Lower leg skin (tissue), 4 donors: ENCODE results near the gene ECSCR. TPM values are rescaled to one million over a fixed set of nuclear protein-coding genes. Genes with fewer than 3 reads are reported as not detected.

ENCODE experiments used
- DNase-seq, 2 donors: peaks; one replicate each; pipeline ENCODE4 v3.0.0-alpha.2; 2019; ENCODE audit warnings: low spot score in 2 of 2
- H3K4me3 ChIP-seq: fragments of 200-600 bp; sonication (generic); 2 replicates; pipeline ENCODE4 v1.5.1; 2017; ENCODE audit warnings: mild to moderate bottlenecking, low read depth; ENCODE audit not compliant: poor library complexity, severe bottlenecking
- CTCF ChIP-seq, 3 donors: fragments of 450-650 bp; IDR thresholded peaks; one replicate each; pipeline ENCODE4 v1.5.1; 2016; ENCODE audit warnings: antibody characterized with exemption in 3 of 3, mild to moderate bottlenecking in 3 of 3, moderate library complexity in 2 of 3
- POLR2A ChIP-seq, 2 donors: fragments of 450-650 bp; IDR thresholded peaks; one replicate each; pipeline ENCODE4 v1.6.1; 2016 to 2017; ENCODE audit warnings: antibody characterized with exemption in 2 of 2, mild to moderate bottlenecking in 1 of 2, moderate library complexity in 1 of 2
- WGBS, 2 donors: methylation state at CpG; one replicate each; pipeline ENCODE4 v1.1.5; 2018; 5-methylcytosine and 5-hydroxymethylcytosine counted together
- intact Hi-C: fragments of 100-400 bp; cut with DNase I; formaldehyde crosslinking; loops from one replicate; pipeline ENCODE4 v1.15.0; 2023; ENCODE audit warnings: low total_unique reads
- total RNA-seq, 4 donors: library from RNA; depleted of rRNA; stranded (reverse); fragments of >200 nt; gene quantifications; one replicate each; pipeline ENCODE4 v1.1.0, GENCODE V29; 2016

The ECSCR gene
- total RNA-seq, 4 donors from 2014 or later = 1.4 to 15.0 (median 9.3) TPM

DNA sequence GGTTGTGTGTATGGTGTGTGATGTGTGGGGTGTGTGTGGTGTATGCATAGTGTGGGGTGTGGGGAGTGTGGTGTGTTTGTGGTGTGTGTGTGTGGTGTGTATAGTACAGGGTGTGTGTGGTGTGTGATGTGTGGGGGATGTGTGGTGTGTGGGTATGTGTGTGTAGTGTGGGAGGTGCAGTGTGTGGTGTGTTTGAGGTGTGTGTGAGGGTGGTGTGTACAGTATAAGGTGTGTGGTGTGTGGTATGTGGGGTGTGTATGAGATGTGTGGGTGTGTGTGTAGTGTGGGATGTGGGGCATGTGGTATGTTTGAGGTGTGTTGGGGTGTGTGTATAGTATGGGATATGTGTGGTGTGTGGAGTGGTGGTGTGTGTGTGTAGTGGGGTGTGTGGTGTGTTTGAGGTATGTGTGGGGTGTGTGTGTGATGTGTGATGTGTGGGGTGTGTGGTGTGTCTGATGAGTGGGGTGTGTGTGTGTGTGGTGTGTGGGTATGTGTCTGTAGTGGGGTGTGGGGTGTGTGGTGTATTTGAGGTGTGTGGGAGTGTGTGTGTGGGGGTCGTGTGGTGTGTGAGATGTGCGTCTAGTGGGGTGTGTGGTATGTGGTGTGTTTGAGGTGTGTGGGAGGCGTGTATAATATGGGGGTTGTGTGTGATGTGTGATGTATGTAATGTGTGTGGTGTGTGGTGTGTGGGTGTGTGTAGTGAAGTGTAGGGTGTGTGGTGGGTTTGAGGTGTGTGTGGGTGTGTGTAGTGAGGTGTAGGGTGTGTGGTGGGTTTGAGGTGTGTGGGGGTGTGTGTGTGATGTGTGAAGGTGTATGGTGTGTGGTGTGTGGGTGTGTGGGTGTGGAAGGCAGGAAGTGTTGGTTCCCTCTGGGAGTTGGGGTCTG, 8.6 kb downstream of the ECSCR start:
- WGBS, 2 donors = 70 to 82% methylated on average over 3 of the region's 3 CpGs
- intact Hi-C loops = no loop called here
- H3K4me3 ChIP-seq = no peak overlapping the region
- no peak for TF ChIP-seq CTCF (IDR thresholded peaks at IDR 0.05)
- no peak for TF ChIP-seq POLR2A (IDR thresholded peaks at IDR 0.05)
- DNase-seq = no peak

GRCh38 chr5:139451878-139452660, 10.5 kb downstream of the ECSCR start:
- WGBS, 2 donors = 79 to 85% methylated on average over 3 of the region's 3 CpGs
- H3K4me3 ChIP-seq = no peak overlapping the region
- TF ChIP-seq POLR2A (IDR thresholded peaks at IDR 0.05) = no peak
- TF ChIP-seq CTCF (IDR thresholded peaks at IDR 0.05) = no peak
- DNase-seq = no peak
- intact Hi-C loops = no loop called here

GRCh38 chr5:139451176-139451575, 11.4 kb downstream of the ECSCR start:
- no peak overlapping the region for H3K4me3 ChIP-seq
- no peak for DNase-seq
- intact Hi-C loops = no loop called here
- TF ChIP-seq POLR2A (IDR thresholded peaks at IDR 0.05) = no peak
- TF ChIP-seq CTCF (IDR thresholded peaks at IDR 0.05) = no peak
- 86 to 89% methylated on average over 2 of the region's 2 CpGs for WGBS, 2 donors

GRCh38 chr5:139446956-139447779, 15.4 kb downstream of the ECSCR start:
- intact Hi-C loops = no loop called here
- TF ChIP-seq POLR2A (IDR thresholded peaks at IDR 0.05) (no peak), CTCF (IDR thresholded peaks at IDR 0.05) (no peak)
- 50 to 54% methylated on average over 5 of the region's 5 CpGs for WGBS, 2 donors
- DNase-seq = no peak
- H3K4me3 ChIP-seq = no peak overlapping the region

DNA sequence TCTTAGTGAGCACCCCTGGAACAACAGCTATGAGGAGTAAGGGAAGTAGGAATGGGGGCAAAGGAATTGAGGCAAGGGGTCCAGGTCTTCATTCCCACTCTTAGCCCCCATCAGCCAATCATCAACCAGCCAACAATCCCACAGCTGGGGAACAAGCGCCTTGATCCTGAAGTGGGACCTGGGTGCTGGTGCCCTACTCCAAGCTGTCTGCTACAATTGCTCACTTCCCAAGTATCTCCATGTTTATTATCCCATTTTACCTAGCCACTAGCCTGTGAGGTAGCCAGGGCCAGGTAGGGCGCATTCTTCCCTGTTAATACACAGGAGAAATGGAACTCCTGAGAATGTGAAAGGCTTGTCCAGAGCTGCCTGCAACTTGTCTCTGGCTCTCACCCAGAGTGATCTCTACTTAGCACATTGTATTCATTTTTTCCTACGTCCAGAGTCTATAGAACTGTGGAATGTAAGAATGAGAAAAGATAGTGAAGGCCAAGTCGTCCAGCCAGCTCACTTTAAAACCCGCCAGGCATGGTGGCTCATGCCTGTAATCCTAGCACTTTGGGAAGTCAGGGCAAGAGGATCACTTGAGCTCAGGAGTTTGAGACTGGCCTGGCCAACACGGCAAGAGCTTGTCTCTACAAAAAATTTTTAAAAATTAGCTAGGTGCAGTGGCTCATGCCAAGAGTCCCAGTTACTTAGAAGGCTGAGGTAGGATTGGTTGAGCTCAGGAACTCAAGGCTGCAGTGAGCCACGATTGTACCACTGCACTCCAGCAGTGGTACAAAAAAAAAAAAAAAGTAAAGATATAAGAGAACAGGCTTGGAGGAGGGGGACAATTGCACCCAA, 17.0 kb downstream of the ECSCR start:
- peak in 1 of 2 donors; percentile 45 for DNase-seq
- intact Hi-C loops = no loop called here
- 46 to 54% methylated on average over 7 of the region's 7 CpGs for WGBS, 2 donors
- no peak for TF ChIP-seq POLR2A (IDR thresholded peaks at IDR 0.05)
- no peak for TF ChIP-seq CTCF (IDR thresholded peaks at IDR 0.05)
- no peak overlapping the region for H3K4me3 ChIP-seq
